Trophoblast cell (in vitro differentiated cells and primary cell): Measurements from ENCODE around the gene NBAS.

Experiments
- DNase-seq, 2 donors: peaks; one replicate each; pipeline ENCODE4 v3.0.0-alpha.2; 2016
- H2AFZ ChIP-seq: 2 replicates; pipeline ENCODE4 v1.6.1; 2013; ENCODE audit warnings: low read length, moderate library complexity, mild to moderate bottlenecking; ENCODE audit not compliant: insufficient read depth, poor library complexity
- H2AK5ac ChIP-seq: 2 replicates; pipeline ENCODE4 v1.6.1; 2013; ENCODE audit warnings: mild to moderate bottlenecking, low read length
- H2BK120ac ChIP-seq: 2 replicates; pipeline ENCODE4 v1.6.1; 2013; ENCODE audit warnings: low read length, mild to moderate bottlenecking, moderate library complexity; ENCODE audit not compliant: insufficient read depth, poor library complexity
- H2BK12ac ChIP-seq: 2 replicates; pipeline ENCODE4 v1.6.1; 2013; ENCODE audit warnings: mild to moderate bottlenecking, low read length, moderate library complexity
- H2BK5ac ChIP-seq: 2 replicates; pipeline ENCODE4 v1.6.1; 2013; ENCODE audit warnings: low read length, low read depth, moderate library complexity, mild to moderate bottlenecking; ENCODE audit not compliant: poor library complexity
- H3K14ac ChIP-seq: 2 replicates; pipeline ENCODE4 v1.6.1; 2013; ENCODE audit warnings: mild to moderate bottlenecking, low read length
- H3K18ac ChIP-seq: 2 replicates; pipeline ENCODE4 v1.6.1; 2013; ENCODE audit warnings: mild to moderate bottlenecking, low read length
- H3K23ac ChIP-seq: 2 replicates; pipeline ENCODE4 v1.6.1; 2013; ENCODE audit warnings: low read length
- H3K27ac ChIP-seq: 2 replicates; pipeline ENCODE4 v1.5.1; 2013; ENCODE audit warnings: low read depth, mild to moderate bottlenecking, inconsistent platforms, low read length, moderate library complexity
- H3K27me3 ChIP-seq: 2 replicates; pipeline ENCODE4 v1.6.1; 2013; ENCODE audit warnings: inconsistent platforms, mild to moderate bottlenecking, low read length, moderate library complexity; ENCODE audit not compliant: insufficient read depth
- H3K36me3 ChIP-seq, 2 experiments: 1 replicate in 1 of 2; 2 replicates in 1 of 2; pipeline ENCODE4 v1.6.1; 2013; ENCODE audit warnings: low read length in 2 of 2, mild to moderate bottlenecking in 2 of 2, moderate library complexity in 1 of 2; ENCODE audit not compliant: insufficient read depth in 2 of 2, control insufficient read depth in 1 of 2
- H3K4ac ChIP-seq: 2 replicates; pipeline ENCODE4 v1.6.1; 2013; ENCODE audit warnings: low read depth, mild to moderate bottlenecking, low read length, moderate library complexity
- H3K4me1 ChIP-seq, 2 experiments: 1 replicate in 1 of 2; 2 replicates in 1 of 2; pipeline ENCODE4 v1.6.1; 2013; ENCODE audit warnings: low read length in 2 of 2, mild to moderate bottlenecking in 2 of 2, moderate library complexity in 1 of 2; ENCODE audit not compliant: insufficient read depth in 2 of 2, control insufficient read depth in 1 of 2
- H3K4me2 ChIP-seq: 2 replicates; pipeline ENCODE4 v1.6.1; 2013; ENCODE audit warnings: inconsistent platforms, mild to moderate bottlenecking, low read length, moderate library complexity
- H3K4me3 ChIP-seq: 2 replicates; pipeline ENCODE4 v1.5.1; 2013; ENCODE audit warnings: mild to moderate bottlenecking, low read depth, low read length, inconsistent platforms
- H3K79me1 ChIP-seq: one replicate; pipeline ENCODE4 v1.6.1; 2013; ENCODE audit warnings: low read length
- H3K79me2 ChIP-seq: 2 replicates; pipeline ENCODE4 v1.6.1; 2013; ENCODE audit warnings: low read length, mild to moderate bottlenecking; ENCODE audit not compliant: control insufficient read depth, insufficient read depth, poor library complexity
- H3K9ac ChIP-seq: 2 replicates; pipeline ENCODE4 v1.6.1; 2013; ENCODE audit warnings: mild to moderate bottlenecking, low read length
- H3K9me3 ChIP-seq: 2 replicates; pipeline ENCODE4 v1.6.1; 2013; ENCODE audit warnings: low read depth, mild to moderate bottlenecking, control low read depth, inconsistent platforms, low read length; ENCODE audit not compliant: insufficient read depth
- H4K12ac ChIP-seq: 2 replicates; pipeline ENCODE4 v1.6.1; 2013; ENCODE audit warnings: low read depth, mild to moderate bottlenecking, low read length, moderate library complexity
- H4K8ac ChIP-seq: 2 replicates; pipeline ENCODE4 v1.6.1; 2013; ENCODE audit warnings: low read depth, mild to moderate bottlenecking, low read length, moderate library complexity
- H4K91ac ChIP-seq: one replicate; pipeline ENCODE4 v1.6.1; 2013; ENCODE audit warnings: low read depth, mild to moderate bottlenecking, low read length, moderate library complexity
- WGBS: extraction: QIAGEN DNeasy Blood & Tissue Kit; methylation state at CpG from one replicate; pipeline ENCODE4 v1.1.7; 2013; ENCODE audit warnings: missing lambda C conversion rate; ENCODE audit not compliant: insufficient read length, insufficient coverage; ENCODE audit errors: extremely low coverage; 5-methylcytosine and 5-hydroxymethylcytosine counted together

The NBAS gene

DNA sequence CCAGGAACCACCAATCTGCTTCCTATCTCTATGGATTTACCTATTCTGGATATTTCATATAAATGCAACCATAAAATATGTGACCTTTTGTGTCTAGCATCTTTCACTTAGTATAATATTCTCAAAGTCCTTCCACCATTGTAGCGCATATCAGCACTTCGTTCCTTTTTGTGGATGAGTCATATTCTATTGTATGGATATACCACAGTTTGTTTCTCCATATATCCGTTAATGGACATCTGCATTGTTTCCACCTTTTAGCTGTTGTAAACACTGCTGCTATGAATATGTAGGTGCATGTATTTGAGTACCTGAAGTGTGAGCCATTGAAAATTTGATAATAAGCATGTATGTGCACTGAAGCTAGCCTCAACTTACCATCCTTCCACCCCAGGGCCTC lies 80.1 kb downstream of the NBAS start:
- no peak overlapping the region for H3K18ac ChIP-seq
- no peak overlapping the region for H4K8ac ChIP-seq
- no peaks in the 10 kb centered on the region for H3K27me3 ChIP-seq
- no peak overlapping the region for H2BK120ac ChIP-seq
- WGBS, result no CpG with 5 or more reads among the region's 3 CpGs
- H3K79me1 ChIP-seq, result no peaks in the 10 kb centered on the region
- no peaks in the 10 kb centered on the region for H3K79me2 ChIP-seq
- no peaks in the 10 kb centered on the region for H3K9me3 ChIP-seq
- no peak overlapping the region for H2AK5ac ChIP-seq
- no peak overlapping the region for H4K91ac ChIP-seq
- H3K9ac ChIP-seq, result no peak overlapping the region
- DNase-seq, result no peak
- no peak overlapping the region for H4K12ac ChIP-seq
- H3K4ac ChIP-seq, result no peak overlapping the region
- H3K4me3 ChIP-seq, result no peak overlapping the region
- H3K4me1 ChIP-seq, result peaks cover 4 to 8% of the 10 kb centered on the region in 2 experiments
- no peak overlapping the region for H3K27ac ChIP-seq
- no peak overlapping the region for H3K14ac ChIP-seq
- H3K4me2 ChIP-seq, result no peak overlapping the region
- no peak overlapping the region for H3K23ac ChIP-seq
- peaks cover 2 to 3% of the 10 kb centered on the region in 2 experiments for H3K36me3 ChIP-seq
- H2AFZ ChIP-seq, result no peak overlapping the region
- no peak overlapping the region for H2BK5ac ChIP-seq
- no peak overlapping the region for H2BK12ac ChIP-seq

DNA sequence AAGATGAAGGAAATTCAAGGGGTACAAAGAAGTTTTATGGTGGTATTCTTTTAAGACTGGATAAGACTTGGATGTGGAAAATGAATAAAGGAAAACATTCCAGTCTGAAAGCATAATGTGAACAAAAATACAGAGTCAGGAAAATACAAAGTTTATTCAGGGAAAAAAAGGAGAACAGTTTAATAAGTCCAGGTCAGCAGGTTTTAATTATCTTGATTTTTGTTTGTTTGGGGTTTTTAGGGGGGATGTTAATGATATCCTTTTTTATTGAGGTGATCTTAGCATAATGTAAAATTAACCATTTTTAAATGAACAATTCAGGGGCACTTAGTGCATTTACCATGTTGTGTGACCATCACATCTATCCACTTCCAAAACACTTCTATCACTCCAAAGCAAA lies 80.6 kb downstream of the NBAS start:
- H3K27ac ChIP-seq, result no peak overlapping the region
- H3K27me3 ChIP-seq, result no peaks in the 10 kb centered on the region
- no peaks in the 10 kb centered on the region for H3K79me1 ChIP-seq
- H2AFZ ChIP-seq, result no peak overlapping the region
- H3K4ac ChIP-seq, result no peak overlapping the region
- peaks cover 4 to 6% of the 10 kb centered on the region in 2 experiments for H3K4me1 ChIP-seq
- no peak overlapping the region for H2BK12ac ChIP-seq
- no peak overlapping the region for H3K4me3 ChIP-seq
- H3K18ac ChIP-seq, result no peak overlapping the region
- H2BK5ac ChIP-seq, result no peak overlapping the region
- no peak overlapping the region for H4K12ac ChIP-seq
- no peak for DNase-seq
- no peaks in the 10 kb centered on the region for H3K9me3 ChIP-seq
- no peak overlapping the region for H4K8ac ChIP-seq
- no peak overlapping the region for H3K23ac ChIP-seq
- no peak overlapping the region for H3K9ac ChIP-seq
- no peak overlapping the region for H2AK5ac ChIP-seq
- H4K91ac ChIP-seq, result no peak overlapping the region
- peaks cover 1 to 2% of the 10 kb centered on the region in 2 experiments for H3K36me3 ChIP-seq
- H3K79me2 ChIP-seq, result no peaks in the 10 kb centered on the region
- no peak overlapping the region for H3K14ac ChIP-seq
- H2BK120ac ChIP-seq, result no peak overlapping the region
- no peak overlapping the region for H3K4me2 ChIP-seq

DNA sequence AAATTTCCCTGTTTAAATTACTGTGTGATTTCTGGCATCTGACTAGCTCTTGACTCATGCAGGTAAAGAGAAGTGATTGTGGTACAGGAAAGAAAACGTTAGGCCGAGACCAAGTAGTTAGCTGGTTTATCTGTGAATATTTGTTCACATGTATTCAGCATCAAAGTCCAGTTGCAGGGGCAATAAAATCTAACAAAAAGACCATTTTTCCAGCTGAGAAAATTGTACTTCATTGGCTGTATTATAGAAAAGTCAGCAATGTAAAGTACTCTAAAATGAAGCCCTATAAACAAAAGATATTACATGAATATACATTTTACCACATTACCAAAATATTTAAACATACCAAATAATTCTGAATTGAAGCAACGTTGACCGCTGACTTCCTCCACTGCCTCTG lies 88.3 kb downstream of the NBAS start:
- Histone ChIP-seq H2AK5ac (no peak overlapping the region), H3K4me1 (peaks cover 5% of the 10 kb centered on the region in 2 experiments)

DNA sequence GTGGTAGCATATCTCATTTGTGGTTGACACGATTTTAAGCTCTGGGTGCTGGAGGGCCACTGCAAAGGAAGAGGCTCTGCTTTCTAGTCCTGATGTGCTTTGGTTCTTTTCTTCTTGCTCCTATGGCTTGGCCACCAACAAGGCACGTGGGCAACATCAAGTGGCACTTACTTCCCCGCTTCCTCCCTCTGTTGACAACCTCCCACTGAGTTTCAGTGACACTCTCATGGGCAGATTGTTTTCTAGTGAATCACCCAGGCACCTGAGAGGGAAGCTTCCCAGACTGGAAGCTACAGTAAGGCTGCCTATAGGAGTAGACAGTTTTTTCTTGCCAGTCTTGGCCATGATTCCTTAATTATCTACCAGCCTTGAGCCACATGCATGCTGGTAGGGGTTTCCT lies 89.0 kb downstream of the NBAS start:
- no peaks in the 10 kb centered on the region for H3K79me2 ChIP-seq
- no peak overlapping the region for H2BK12ac ChIP-seq
- no peak overlapping the region for H4K12ac ChIP-seq
- peaks cover 5% of the 10 kb centered on the region in 2 experiments for H3K4me1 ChIP-seq
- no peaks in the 10 kb centered on the region for H3K79me1 ChIP-seq
- DNase-seq, result peak in 1 of 2 donors; percentile 31
- peaks cover 3 to 5% of the 10 kb centered on the region in 2 experiments for H3K36me3 ChIP-seq
- H4K91ac ChIP-seq, result no peak overlapping the region
- H3K4me3 ChIP-seq, result no peak overlapping the region
- no peak overlapping the region for H3K18ac ChIP-seq
- H2AFZ ChIP-seq, result no peak overlapping the region
- WGBS, result no CpG with 5 or more reads among the region's 3 CpGs
- H3K9me3 ChIP-seq, result no peaks in the 10 kb centered on the region
- no peak overlapping the region for H4K8ac ChIP-seq
- H2BK5ac ChIP-seq, result peak overlapping the region; percentile 6
- no peak overlapping the region for H3K23ac ChIP-seq
- H2AK5ac ChIP-seq, result no peak overlapping the region
- no peak overlapping the region for H2BK120ac ChIP-seq
- H3K27ac ChIP-seq, result no peak overlapping the region
- no peak overlapping the region for H3K4me2 ChIP-seq
- H3K14ac ChIP-seq, result peak overlapping the region; percentile 37
- H3K4ac ChIP-seq, result no peak overlapping the region
- H3K27me3 ChIP-seq, result no peaks in the 10 kb centered on the region
- no peak overlapping the region for H3K9ac ChIP-seq

More for the DNA sequence above, 88.3 kb downstream of the NBAS start:
- Histone ChIP-seq H3K79me1 (no peaks in the 10 kb centered on the region), H3K4me2 (no peak overlapping the region), H4K8ac (no peak overlapping the region), H3K27ac (no peak overlapping the region), H3K27me3 (no peaks in the 10 kb centered on the region), H3K14ac (no peak overlapping the region), H3K23ac (no peak overlapping the region), H2AFZ (no peak overlapping the region), H3K79me2 (no peaks in the 10 kb centered on the region), H2BK12ac (no peak overlapping the region), H2BK120ac (no peak overlapping the region), H3K4me3 (no peak overlapping the region), H2BK5ac (no peak overlapping the region), H4K91ac (no peak overlapping the region), H3K4ac (no peak overlapping the region), H3K9ac (no peak overlapping the region), H3K36me3 (peaks cover 3 to 5% of the 10 kb centered on the region in 2 experiments), H3K18ac (no peak overlapping the region), H4K12ac (no peak overlapping the region), H3K9me3 (no peaks in the 10 kb centered on the region)
- WGBS, result no CpG with 5 or more reads among the region's 4 CpGs
- DNase-seq, result no peak
